Psoas muscle (tissue), 8 donors: ENCODE measurements around the gene MAGI2. TPM values are rescaled to one million over a fixed set of nuclear protein-coding genes. Genes with fewer than 3 reads are reported as not detected.

Experiments
- ATAC-seq, 4 donors: fragments of 200-7000 bp; cut with Tn5 transposase; one replicate each; pipeline ENCODE4 v1.9.1; 2020; ENCODE audit warnings: moderate library complexity in 3 of 4, mild to moderate bottlenecking in 2 of 4
- DNase-seq, 2 donors: peaks; one replicate each; pipeline ENCODE4 v3.0.0-alpha.2; 2020
- H3K27ac ChIP-seq: fragments of 200-600 bp; one replicate; pipeline ENCODE4 v1.8.0; 2022
- H3K27me3 ChIP-seq, 3 donors: fragments of 200-600 bp in 1 of 3; one replicate each; pipeline versions ENCODE4 v1.6.1 to v1.8.0; 2013 to 2022; ENCODE audit warnings: low read length in 2 of 3, mild to moderate bottlenecking in 2 of 3, moderate library complexity in 1 of 3; ENCODE audit not compliant: insufficient read depth in 3 of 3
- H3K36me3 ChIP-seq, 2 donors: fragments of 200-600 bp in 1 of 2; one replicate each; pipeline versions ENCODE4 v1.6.1 to v1.8.0; 2013 to 2022; ENCODE audit warnings: low read depth in 1 of 2, mild to moderate bottlenecking in 1 of 2, moderate library complexity in 1 of 2; ENCODE audit not compliant: insufficient read depth in 1 of 2
- H3K4me1 ChIP-seq: fragments of 200-600 bp; one replicate; pipeline ENCODE4 v1.8.0; 2022
- H3K4me3 ChIP-seq: fragments of 200-600 bp; one replicate; pipeline ENCODE4 v1.8.0; 2022; ENCODE audit warnings: mild to moderate bottlenecking
- H3K9me3 ChIP-seq: fragments of 200-600 bp; one replicate; pipeline ENCODE4 v1.8.0; 2022
- WGBS, 3 donors: extraction: QIAGEN DNeasy Blood & Tissue Kit; methylation state at CpG; one replicate each; pipeline versions ENCODE4 v1.1.6 to v1.1.7; 2013; 5-methylcytosine and 5-hydroxymethylcytosine counted together
- intact Hi-C, 2 donors: fragments of 100-400 bp; cut with DNase I; formaldehyde crosslinking; loops; one replicate each; pipeline versions ENCODE4 v1.11.0 to v1.14.2; 2022
- polyA plus RNA-seq, 3 donors: library from polyadenylated mRNA; stranded (reverse); fragments of 200-250 nt; gene quantifications; one replicate each; pipeline ENCODE4 v1.2.3, GENCODE V29; 2013
- total RNA-seq, 4 donors: library from RNA; stranded (reverse); fragmentation: NEBNext Ultra II Directional in 2 of 4; extraction: Animal tissue kit (Norgen Biotek cat#: 25700) in 2 of 4; gene quantifications; one replicate each; pipeline versions ENCODE4 v1.2.1 to v1.2.4, GENCODE V29; 2021 to 2023
- TF ChIP-seq, protein P1 (sequence below): fragments of 200-600 bp; IDR thresholded peaks from one replicate; pipeline ENCODE4 v1.8.0; 2022; ENCODE audit warnings: antibody characterized with exemption
- donor health status: healthy with polysubstance abuse.
- donor health status: DM: no; HTN: no; CAD: no; lungs with moderate emphysema.
- donor health status: Bipolar disorder and iron deficiency.
- donor health status: healthy.
- donor health status: DM: yes; HTN: yes; CAD: no.
- donor health status: DM: no; HTN: no; CAD: no.
- donor health status: DM: no; HTN: no; CAD: no.
- donor health status: DM: yes; HTN: yes; CAD: no.

The MAGI2 gene
- total and polyA plus RNA-seq, 7 donors: 0.46 to 2.5 (median 1.4) TPM

DNA sequence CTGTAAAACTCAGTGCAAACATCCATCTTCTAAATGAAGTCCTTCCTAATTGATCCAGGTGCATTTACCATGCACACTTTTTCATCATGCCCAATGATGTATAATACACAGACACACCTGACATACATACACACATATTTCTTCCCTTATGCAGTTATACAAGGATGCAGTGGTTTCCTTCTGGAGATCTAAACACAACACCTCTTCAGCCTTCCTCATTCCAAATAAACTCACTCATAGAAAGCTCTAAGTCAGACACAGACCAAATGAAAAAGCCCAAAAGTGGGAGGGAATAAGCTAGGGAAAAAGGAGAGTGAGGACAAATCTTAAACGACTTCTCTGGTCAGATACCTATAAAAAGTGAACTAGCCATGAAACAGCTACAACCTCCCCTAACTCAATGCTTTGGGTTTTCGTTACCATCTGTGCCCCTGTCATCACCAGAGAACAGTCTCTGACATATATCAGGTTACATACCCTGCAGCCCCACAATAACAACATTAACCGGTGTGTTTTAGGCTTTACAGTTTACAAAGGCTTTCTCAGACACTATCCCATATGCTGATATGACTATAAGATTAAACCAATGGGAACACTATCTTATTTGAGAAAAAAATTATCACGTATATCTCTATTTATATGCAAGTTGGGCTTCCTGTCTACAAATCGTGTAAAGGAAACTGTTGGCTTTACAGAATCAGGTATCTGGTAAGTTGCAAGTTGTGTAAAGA is 979.7 kb downstream of the MAGI2 start:
- H3K4me3 ChIP-seq: no peak overlapping the region
- no peaks in the 10 kb centered on the region for H3K4me1 ChIP-seq
- no peaks in the 10 kb centered on the region for H3K9me3 ChIP-seq
- ATAC-seq: no peak
- no peak for DNase-seq
- no peak overlapping the region for H3K27ac ChIP-seq
- intact Hi-C loops: no loop called here
- H3K36me3 ChIP-seq: no peaks in the 10 kb centered on the region
- TF ChIP-seq, protein P1, sequence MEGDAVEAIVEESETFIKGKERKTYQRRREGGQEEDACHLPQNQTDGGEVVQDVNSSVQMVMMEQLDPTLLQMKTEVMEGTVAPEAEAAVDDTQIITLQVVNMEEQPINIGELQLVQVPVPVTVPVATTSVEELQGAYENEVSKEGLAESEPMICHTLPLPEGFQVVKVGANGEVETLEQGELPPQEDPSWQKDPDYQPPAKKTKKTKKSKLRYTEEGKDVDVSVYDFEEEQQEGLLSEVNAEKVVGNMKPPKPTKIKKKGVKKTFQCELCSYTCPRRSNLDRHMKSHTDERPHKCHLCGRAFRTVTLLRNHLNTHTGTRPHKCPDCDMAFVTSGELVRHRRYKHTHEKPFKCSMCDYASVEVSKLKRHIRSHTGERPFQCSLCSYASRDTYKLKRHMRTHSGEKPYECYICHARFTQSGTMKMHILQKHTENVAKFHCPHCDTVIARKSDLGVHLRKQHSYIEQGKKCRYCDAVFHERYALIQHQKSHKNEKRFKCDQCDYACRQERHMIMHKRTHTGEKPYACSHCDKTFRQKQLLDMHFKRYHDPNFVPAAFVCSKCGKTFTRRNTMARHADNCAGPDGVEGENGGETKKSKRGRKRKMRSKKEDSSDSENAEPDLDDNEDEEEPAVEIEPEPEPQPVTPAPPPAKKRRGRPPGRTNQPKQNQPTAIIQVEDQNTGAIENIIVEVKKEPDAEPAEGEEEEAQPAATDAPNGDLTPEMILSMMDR: no peak
- H3K27me3 ChIP-seq: no peaks in the 10 kb centered on the region
- WGBS, 3 donors: 36 to 47% (median 47%) methylated on average over 5 of the region's 5 CpGs

DNA sequence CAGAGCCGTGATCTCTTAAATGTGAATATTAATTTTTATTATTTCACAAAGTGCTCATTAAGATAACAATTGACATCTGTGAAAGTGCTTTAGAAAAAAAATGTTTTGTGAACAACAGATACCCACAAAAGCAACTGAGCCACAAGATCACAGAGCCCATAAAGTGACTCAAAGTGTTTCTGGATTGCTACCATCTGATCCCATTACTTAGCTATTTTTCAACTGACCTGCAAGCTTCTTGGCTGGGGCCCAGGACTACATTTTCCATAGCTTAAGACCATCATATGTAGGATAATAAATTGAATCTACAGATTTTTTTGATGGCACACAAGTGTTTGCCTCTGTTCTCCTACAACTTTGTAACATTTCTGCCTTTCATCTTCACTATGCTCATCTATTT is 980.4 kb downstream of the MAGI2 start:
- TF ChIP-seq, protein P1: no peak
- H3K27me3 ChIP-seq: no peaks in the 10 kb centered on the region
- no peaks in the 10 kb centered on the region for H3K36me3 ChIP-seq
- no peak overlapping the region for H3K27ac ChIP-seq
- no peak for DNase-seq
- 71 to 96% (median 83%) methylated on average over 1 of the region's 1 CpG for WGBS, 3 donors
- intact Hi-C loops: no loop called here
- H3K9me3 ChIP-seq: no peaks in the 10 kb centered on the region
- H3K4me1 ChIP-seq: no peaks in the 10 kb centered on the region
- H3K4me3 ChIP-seq: no peak overlapping the region
- ATAC-seq: no peak

DNA sequence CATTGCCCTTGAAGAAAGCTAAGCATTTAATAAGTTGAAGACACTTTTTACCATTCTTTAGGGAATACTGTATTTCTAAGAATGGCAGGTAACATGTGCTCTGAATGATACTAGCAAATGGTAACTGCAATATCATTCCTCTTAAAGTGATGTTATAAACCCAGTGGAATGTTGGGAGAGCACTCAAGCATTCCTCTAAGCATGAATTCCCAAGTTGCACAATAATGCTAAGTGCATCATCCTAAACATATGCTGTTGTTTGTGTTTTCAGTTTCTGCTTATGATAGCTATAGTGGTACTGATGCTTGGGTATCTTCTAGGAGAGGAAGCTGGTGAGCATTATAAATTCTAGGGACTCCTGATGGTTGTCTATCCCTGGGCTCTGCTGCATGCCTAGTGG is 980.9 kb downstream of the MAGI2 start:
- H3K4me1 ChIP-seq: no peaks in the 10 kb centered on the region
- TF ChIP-seq, protein P1: no peak
- H3K27me3 ChIP-seq: no peaks in the 10 kb centered on the region
- H3K9me3 ChIP-seq: no peaks in the 10 kb centered on the region
- intact Hi-C loops: no loop called here
- ATAC-seq (no peak), DNase-seq (no peak)
- H3K4me3 ChIP-seq: no peak overlapping the region
- no peaks in the 10 kb centered on the region for H3K36me3 ChIP-seq
- no peak overlapping the region for H3K27ac ChIP-seq

DNA sequence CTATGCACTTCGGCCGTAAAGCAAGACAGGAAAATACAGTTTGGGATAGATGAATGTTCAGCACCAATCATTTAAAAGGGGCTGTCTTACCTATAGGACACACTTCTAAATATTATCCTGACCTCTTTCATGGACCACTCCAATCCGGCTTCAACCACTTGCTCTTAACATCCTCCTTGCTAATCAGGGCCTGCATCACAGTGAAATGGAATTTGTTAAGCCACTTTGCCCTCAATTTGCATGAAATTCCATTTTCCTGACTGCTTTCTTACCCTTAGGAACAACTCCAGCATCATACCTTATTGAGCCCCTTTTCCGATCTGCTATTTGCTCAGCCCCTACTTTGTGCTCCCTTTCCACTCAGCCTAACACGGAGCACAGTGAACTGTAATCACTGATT is 987.6 kb downstream of the MAGI2 start:
- ATAC-seq (no peak), DNase-seq (no peak)
- TF ChIP-seq, protein P1: no peak
- Histone ChIP-seq H3K9me3 (no peaks in the 10 kb centered on the region), H3K27me3 (no peaks in the 10 kb centered on the region), H3K36me3 (no peaks in the 10 kb centered on the region), H3K4me3 (no peak overlapping the region), H3K4me1 (no peaks in the 10 kb centered on the region), H3K27ac (no peak overlapping the region)
- intact Hi-C loops: no loop called here
- 77 to 84% (median 80%) methylated on average over 5 of the region's 5 CpGs for WGBS, 3 donors

DNA sequence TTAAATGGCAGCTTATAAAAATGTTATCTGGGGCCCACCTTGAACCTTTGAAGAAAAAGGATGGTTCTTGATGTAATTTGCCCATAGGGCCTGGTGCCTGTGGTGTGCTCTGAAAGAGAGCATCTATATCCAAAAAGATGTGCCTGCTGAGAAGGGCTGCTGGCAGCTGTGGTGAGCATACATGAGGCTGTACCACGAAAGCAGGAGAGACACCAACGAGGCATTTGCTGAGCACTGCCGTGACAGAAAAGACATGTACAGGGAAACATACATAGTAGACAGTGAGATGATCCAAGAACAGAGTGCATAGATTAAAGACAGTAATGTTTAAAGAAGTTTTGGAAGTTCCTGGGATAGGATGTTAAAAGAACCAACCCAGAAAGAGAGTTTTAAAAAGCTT is 990.4 kb downstream of the MAGI2 start:
- no peaks in the 10 kb centered on the region for H3K4me1 ChIP-seq
- intact Hi-C loops: no loop called here
- H3K27ac ChIP-seq: no peak overlapping the region
- DNase-seq (no peak), ATAC-seq (no peak)
- H3K27me3 ChIP-seq: no peaks in the 10 kb centered on the region
- no peaks in the 10 kb centered on the region for H3K36me3 ChIP-seq
- TF ChIP-seq, protein P1: no peak
- H3K4me3 ChIP-seq: no peak overlapping the region
- WGBS, 3 donors: 83 to 91% (median 90%) methylated on average over 3 of the region's 3 CpGs
- no peaks in the 10 kb centered on the region for H3K9me3 ChIP-seq
